ENCODE data around the gene MICU1. TPM values are rescaled to one million over a fixed set of nuclear protein-coding genes. Genes with fewer than 3 reads are reported as not detected.

The MICU1 gene
- total and polyA plus RNA-seq, 10 of the 15 experiments (the other 5 are each of a cell fraction or from before 2014, with no cell fraction given) = 18.2 to 36.4 (median 22.2) TPM

DNA sequence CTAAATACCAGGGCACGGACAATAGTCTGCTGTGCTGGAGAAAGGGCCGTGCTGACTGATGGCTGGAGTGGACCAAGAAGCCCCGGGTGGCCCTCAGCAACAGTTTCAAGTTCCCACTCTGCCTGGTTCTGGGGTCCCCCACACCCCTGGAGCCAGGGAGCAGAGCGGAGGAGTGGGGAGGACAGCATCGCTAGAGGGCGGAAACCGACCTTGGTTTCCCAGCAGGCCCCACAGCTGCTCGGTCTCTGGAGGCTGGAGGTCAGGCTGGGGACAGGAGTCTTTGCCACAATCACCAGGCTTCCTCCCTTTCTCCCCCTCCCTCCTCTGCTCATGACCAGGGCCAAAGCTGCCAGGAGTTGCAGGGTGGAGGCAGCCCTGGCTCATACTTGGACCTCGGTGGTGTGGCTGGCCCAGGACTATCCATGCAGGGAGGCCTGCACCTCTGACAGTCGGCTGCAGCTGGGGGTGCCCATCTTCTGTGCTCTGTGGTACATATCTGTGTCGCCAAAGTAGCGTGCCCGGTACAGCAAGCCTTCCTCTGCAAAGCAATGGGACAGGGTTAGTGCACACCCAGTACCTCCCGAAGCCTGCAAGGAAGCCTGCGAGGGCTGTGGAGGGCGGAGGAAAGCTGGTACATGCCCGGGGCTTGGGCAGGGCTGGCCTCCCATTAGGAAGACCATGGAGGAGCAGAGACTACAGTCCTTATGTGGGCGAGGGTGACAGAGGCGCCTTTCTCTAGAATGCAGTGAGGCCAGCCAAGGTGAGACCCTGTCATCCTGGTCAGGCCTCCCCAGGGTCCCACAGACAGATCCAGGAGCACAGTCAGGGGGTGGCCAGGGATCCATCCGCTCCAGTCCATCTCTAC is 290.3 kb downstream of the MICU1 start (continued):
- TF ChIP-seq, protein P1, sequence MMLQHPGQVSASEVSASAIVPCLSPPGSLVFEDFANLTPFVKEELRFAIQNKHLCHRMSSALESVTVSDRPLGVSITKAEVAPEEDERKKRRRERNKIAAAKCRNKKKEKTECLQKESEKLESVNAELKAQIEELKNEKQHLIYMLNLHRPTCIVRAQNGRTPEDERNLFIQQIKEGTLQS (IDR thresholded peaks at IDR 0.05; ENCODE audit: borderline replicate concordance, extremely low read depth, low read depth, low read length) = no peak
- TF ChIP-seq MXI1 (IDR thresholded peaks at IDR 0.05; ENCODE audit: low read depth, low read length) = no peak
- 0 out of 2 replicates have a peak, but pooled peaks have one; percentile 5 for TF ChIP-seq SMARCA5 (IDR thresholded peaks at IDR 0.05)
- no peak for TF ChIP-seq KLF5 (IDR thresholded peaks at IDR 0.05; ENCODE audit: partially characterized antibody)
- TF ChIP-seq CHD2 (IDR thresholded peaks at IDR 0.05; ENCODE audit: borderline replicate concordance, low read depth, low read length) = no peak
- TF ChIP-seq, protein P2, sequence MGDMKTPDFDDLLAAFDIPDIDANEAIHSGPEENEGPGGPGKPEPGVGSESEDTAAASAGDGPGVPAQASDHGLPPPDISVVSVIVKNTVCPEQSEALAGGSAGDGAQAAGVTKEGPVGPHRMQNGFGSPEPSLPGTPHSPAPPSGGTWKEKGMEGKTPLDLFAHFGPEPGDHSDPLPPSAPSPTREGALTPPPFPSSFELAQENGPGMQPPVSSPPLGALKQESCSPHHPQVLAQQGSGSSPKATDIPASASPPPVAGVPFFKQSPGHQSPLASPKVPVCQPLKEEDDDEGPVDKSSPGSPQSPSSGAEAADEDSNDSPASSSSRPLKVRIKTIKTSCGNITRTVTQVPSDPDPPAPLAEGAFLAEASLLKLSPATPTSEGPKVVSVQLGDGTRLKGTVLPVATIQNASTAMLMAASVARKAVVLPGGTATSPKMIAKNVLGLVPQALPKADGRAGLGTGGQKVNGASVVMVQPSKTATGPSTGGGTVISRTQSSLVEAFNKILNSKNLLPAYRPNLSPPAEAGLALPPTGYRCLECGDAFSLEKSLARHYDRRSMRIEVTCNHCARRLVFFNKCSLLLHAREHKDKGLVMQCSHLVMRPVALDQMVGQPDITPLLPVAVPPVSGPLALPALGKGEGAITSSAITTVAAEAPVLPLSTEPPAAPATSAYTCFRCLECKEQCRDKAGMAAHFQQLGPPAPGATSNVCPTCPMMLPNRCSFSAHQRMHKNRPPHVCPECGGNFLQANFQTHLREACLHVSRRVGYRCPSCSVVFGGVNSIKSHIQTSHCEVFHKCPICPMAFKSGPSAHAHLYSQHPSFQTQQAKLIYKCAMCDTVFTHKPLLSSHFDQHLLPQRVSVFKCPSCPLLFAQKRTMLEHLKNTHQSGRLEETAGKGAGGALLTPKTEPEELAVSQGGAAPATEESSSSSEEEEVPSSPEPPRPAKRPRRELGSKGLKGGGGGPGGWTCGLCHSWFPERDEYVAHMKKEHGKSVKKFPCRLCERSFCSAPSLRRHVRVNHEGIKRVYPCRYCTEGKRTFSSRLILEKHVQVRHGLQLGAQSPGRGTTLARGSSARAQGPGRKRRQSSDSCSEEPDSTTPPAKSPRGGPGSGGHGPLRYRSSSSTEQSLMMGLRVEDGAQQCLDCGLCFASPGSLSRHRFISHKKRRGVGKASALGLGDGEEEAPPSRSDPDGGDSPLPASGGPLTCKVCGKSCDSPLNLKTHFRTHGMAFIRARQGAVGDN (IDR thresholded peaks at IDR 0.05) = peak; percentile 70
- no peak for TF ChIP-seq FOS (IDR thresholded peaks at IDR 0.05; ENCODE audit: borderline replicate concordance, extremely low read depth, insufficient read length)
- no peak for TF ChIP-seq BMI1 (IDR thresholded peaks at IDR 0.05; ENCODE audit: borderline replicate concordance)
- TF ChIP-seq, protein P3, sequence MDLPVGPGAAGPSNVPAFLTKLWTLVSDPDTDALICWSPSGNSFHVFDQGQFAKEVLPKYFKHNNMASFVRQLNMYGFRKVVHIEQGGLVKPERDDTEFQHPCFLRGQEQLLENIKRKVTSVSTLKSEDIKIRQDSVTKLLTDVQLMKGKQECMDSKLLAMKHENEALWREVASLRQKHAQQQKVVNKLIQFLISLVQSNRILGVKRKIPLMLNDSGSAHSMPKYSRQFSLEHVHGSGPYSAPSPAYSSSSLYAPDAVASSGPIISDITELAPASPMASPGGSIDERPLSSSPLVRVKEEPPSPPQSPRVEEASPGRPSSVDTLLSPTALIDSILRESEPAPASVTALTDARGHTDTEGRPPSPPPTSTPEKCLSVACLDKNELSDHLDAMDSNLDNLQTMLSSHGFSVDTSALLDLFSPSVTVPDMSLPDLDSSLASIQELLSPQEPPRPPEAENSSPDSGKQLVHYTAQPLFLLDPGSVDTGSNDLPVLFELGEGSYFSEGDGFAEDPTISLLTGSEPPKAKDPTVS (IDR thresholded peaks at IDR 0.05; ENCODE audit: low read depth, low read length) = no peak
- TF ChIP-seq, protein P4, sequence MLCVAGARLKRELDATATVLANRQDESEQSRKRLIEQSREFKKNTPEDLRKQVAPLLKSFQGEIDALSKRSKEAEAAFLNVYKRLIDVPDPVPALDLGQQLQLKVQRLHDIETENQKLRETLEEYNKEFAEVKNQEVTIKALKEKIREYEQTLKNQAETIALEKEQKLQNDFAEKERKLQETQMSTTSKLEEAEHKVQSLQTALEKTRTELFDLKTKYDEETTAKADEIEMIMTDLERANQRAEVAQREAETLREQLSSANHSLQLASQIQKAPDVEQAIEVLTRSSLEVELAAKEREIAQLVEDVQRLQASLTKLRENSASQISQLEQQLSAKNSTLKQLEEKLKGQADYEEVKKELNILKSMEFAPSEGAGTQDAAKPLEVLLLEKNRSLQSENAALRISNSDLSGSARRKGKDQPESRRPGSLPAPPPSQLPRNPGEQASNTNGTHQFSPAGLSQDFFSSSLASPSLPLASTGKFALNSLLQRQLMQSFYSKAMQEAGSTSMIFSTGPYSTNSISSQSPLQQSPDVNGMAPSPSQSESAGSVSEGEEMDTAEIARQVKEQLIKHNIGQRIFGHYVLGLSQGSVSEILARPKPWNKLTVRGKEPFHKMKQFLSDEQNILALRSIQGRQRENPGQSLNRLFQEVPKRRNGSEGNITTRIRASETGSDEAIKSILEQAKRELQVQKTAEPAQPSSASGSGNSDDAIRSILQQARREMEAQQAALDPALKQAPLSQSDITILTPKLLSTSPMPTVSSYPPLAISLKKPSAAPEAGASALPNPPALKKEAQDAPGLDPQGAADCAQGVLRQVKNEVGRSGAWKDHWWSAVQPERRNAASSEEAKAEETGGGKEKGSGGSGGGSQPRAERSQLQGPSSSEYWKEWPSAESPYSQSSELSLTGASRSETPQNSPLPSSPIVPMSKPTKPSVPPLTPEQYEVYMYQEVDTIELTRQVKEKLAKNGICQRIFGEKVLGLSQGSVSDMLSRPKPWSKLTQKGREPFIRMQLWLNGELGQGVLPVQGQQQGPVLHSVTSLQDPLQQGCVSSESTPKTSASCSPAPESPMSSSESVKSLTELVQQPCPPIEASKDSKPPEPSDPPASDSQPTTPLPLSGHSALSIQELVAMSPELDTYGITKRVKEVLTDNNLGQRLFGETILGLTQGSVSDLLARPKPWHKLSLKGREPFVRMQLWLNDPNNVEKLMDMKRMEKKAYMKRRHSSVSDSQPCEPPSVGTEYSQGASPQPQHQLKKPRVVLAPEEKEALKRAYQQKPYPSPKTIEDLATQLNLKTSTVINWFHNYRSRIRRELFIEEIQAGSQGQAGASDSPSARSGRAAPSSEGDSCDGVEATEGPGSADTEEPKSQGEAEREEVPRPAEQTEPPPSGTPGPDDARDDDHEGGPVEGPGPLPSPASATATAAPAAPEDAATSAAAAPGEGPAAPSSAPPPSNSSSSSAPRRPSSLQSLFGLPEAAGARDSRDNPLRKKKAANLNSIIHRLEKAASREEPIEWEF (IDR thresholded peaks at IDR 0.05; ENCODE audit: insufficient replicate concordance, low read depth, low read length) = no peak
- TF ChIP-seq MTA2 (IDR thresholded peaks at IDR 0.05; ENCODE audit: low read depth) = no peak
- no peak for TF ChIP-seq SUPT20H (IDR thresholded peaks at IDR 0.05; ENCODE audit: borderline replicate concordance, control insufficient read depth, low read depth, low read length)
- TF ChIP-seq EP300 (IDR thresholded peaks at IDR 0.05; ENCODE audit: borderline replicate concordance in 1 of 2, control insufficient read depth in 1 of 2, low read depth in 2 of 2, low read length in 2 of 2) = peak in 1 of 2 experiments; percentile 17; a peak in 1 of 4 replicates

Measured in GM12878 (cell line).